H9 (cell line): ENCODE data around the gene TBC1D1. TPM values are rescaled to one million over a fixed set of nuclear protein-coding genes. Genes with fewer than 3 reads are reported as not detected.

Experiments used
- DNase-seq: peaks from one replicate; pipeline ENCODE4 v3.0.0-alpha.2; 2017
- H2AFZ ChIP-seq: one replicate; pipeline ENCODE4 v1.6.1; 2013; ENCODE audit warnings: mild to moderate bottlenecking, low read length, control low read depth, moderate library complexity
- H2AK5ac ChIP-seq: 2 replicates; pipeline ENCODE4 v1.6.1; 2013; ENCODE audit warnings: low read length, control low read depth, mixed read lengths; ENCODE audit not compliant: insufficient read length
- H2BK120ac ChIP-seq: one replicate; pipeline ENCODE4 v1.6.1; 2013; ENCODE audit warnings: low read depth, mild to moderate bottlenecking, low read length, control low read depth, inconsistent platforms; ENCODE audit not compliant: poor library complexity, severe bottlenecking
- H2BK12ac ChIP-seq: 2 replicates; pipeline ENCODE4 v1.6.1; 2013; ENCODE audit warnings: low read length, control low read depth, mixed read lengths, low read depth; ENCODE audit not compliant: insufficient read length
- H2BK15ac ChIP-seq: 2 replicates; pipeline ENCODE4 v1.6.1; 2013; ENCODE audit warnings: low read depth, low read length, control low read depth
- H2BK20ac ChIP-seq: one replicate; pipeline ENCODE4 v1.6.1; 2013; ENCODE audit warnings: low read depth, mild to moderate bottlenecking, low read length, control low read depth, inconsistent platforms; ENCODE audit not compliant: poor library complexity, severe bottlenecking
- H2BK5ac ChIP-seq: 2 replicates; pipeline ENCODE4 v1.6.1; 2013; ENCODE audit warnings: low read length, control low read depth, mixed read lengths; ENCODE audit not compliant: insufficient read length
- H3K14ac ChIP-seq: 2 replicates; pipeline ENCODE4 v1.6.1; 2013; ENCODE audit warnings: low read length, control low read depth; ENCODE audit not compliant: insufficient read depth
- H3K18ac ChIP-seq: 2 replicates; pipeline ENCODE4 v1.6.1; 2013; ENCODE audit warnings: low read depth, mild to moderate bottlenecking, mixed read lengths, low read length, control low read depth; ENCODE audit not compliant: insufficient read length
- H3K23ac ChIP-seq: 2 replicates; pipeline ENCODE4 v1.6.1; 2013; ENCODE audit warnings: low read length, control low read depth, mixed read lengths, low read depth; ENCODE audit not compliant: insufficient read length
- H3K23me2 ChIP-seq: 2 replicates; pipeline ENCODE4 v1.6.1; 2013; ENCODE audit warnings: low read depth, mild to moderate bottlenecking, mixed read lengths, low read length, control low read depth; ENCODE audit not compliant: insufficient read length, poor library complexity, severe bottlenecking
- H3K27ac ChIP-seq: 2 replicates; pipeline ENCODE4 v1.5.1; 2013; ENCODE audit warnings: low read length, control low read depth, mixed read lengths, low read depth; ENCODE audit not compliant: insufficient read length
- H3K27me3 ChIP-seq: 2 replicates; pipeline ENCODE4 v1.6.1; 2013; ENCODE audit warnings: low read length, control low read depth, inconsistent platforms; ENCODE audit not compliant: insufficient read depth
- H3K4ac ChIP-seq: 2 replicates; pipeline ENCODE4 v1.6.1; 2013; ENCODE audit warnings: low read depth, mild to moderate bottlenecking, control low read depth, inconsistent platforms, low read length, moderate library complexity
- H3K4me1 ChIP-seq: 2 replicates; pipeline ENCODE4 v1.6.1; 2013; ENCODE audit warnings: low read length, control low read depth, inconsistent platforms; ENCODE audit not compliant: insufficient read depth
- H3K4me2 ChIP-seq: 2 replicates; pipeline ENCODE4 v1.6.1; 2013; ENCODE audit warnings: low read length, control low read depth, mixed read lengths; ENCODE audit not compliant: insufficient read length, insufficient read depth
- H3K56ac ChIP-seq: 2 replicates; pipeline ENCODE4 v1.6.1; 2013; ENCODE audit warnings: low read depth, mild to moderate bottlenecking, mixed read lengths, low read length, control low read depth; ENCODE audit not compliant: insufficient read length
- H3K79me1 ChIP-seq: 2 replicates; pipeline ENCODE4 v1.6.1; 2013; ENCODE audit warnings: low read depth, mild to moderate bottlenecking, moderate library complexity, low read length, control low read depth, inconsistent platforms; ENCODE audit not compliant: insufficient read depth, poor library complexity, severe bottlenecking
- H3K79me2 ChIP-seq: 2 replicates; pipeline ENCODE4 v1.6.1; 2013; ENCODE audit warnings: low read length, control low read depth, inconsistent platforms; ENCODE audit not compliant: insufficient read depth
- H3K9ac ChIP-seq: 2 replicates; pipeline ENCODE4 v1.6.1; 2013; ENCODE audit warnings: low read length, control low read depth, mixed read lengths; ENCODE audit not compliant: insufficient read length; ENCODE audit errors: extremely low read depth
- H3K9me3 ChIP-seq: one replicate; pipeline ENCODE4 v1.6.1; 2013; ENCODE audit warnings: low read depth, low read length, inconsistent platforms; ENCODE audit not compliant: control insufficient read depth
- H3T11ph ChIP-seq: one replicate; pipeline ENCODE4 v1.6.1; 2013; ENCODE audit warnings: mild to moderate bottlenecking, low read length, control low read depth, inconsistent platforms
- H4K20me1 ChIP-seq: one replicate; pipeline ENCODE4 v1.6.1; 2013; ENCODE audit not compliant: control insufficient read depth, insufficient read length, insufficient read depth
- H4K5ac ChIP-seq: 2 replicates; pipeline ENCODE4 v1.6.1; 2013; ENCODE audit warnings: low read depth, mild to moderate bottlenecking, mixed read lengths, low read length, control low read depth; ENCODE audit not compliant: insufficient read length
- H4K8ac ChIP-seq: replicated peaks from 2 replicates; pipeline ENCODE4 v1.6.1; 2013; ENCODE audit warnings: low read length, control low read depth, mixed read lengths, low read depth; ENCODE audit not compliant: insufficient read length
- H4K91ac ChIP-seq: 2 replicates; pipeline ENCODE4 v1.6.1; 2013; ENCODE audit warnings: low read depth, mild to moderate bottlenecking, moderate library complexity, mixed read lengths, low read length, control low read depth; ENCODE audit not compliant: insufficient read length
- H3K27ac Mint-ChIP-seq, 3 experiments: 2 replicates in 2 of 3; 3 replicates in 1 of 3; pipeline ENCODE4 v1.8.0; 2020 to 2021; ENCODE audit warnings: mixed read lengths in 3 of 3, mild to moderate bottlenecking in 1 of 3, moderate library complexity in 1 of 3
- H3K27me3 Mint-ChIP-seq: 2 replicates; pipeline ENCODE4 v1.8.0; 2021; ENCODE audit warnings: low read depth, mild to moderate bottlenecking, moderate library complexity, mixed read lengths
- H3K36me3 Mint-ChIP-seq, 3 experiments: 2 replicates in 2 of 3; 3 replicates in 1 of 3; pipeline ENCODE4 v1.8.0; 2020 to 2021; ENCODE audit warnings: low read depth in 3 of 3, mixed read lengths in 3 of 3; ENCODE audit not compliant: insufficient read depth in 1 of 3
- H3K4me1 Mint-ChIP-seq, 2 experiments: 2 replicates each; pipeline ENCODE4 v1.8.0; 2020; ENCODE audit warnings: mixed read lengths in 2 of 2
- H3K4me3 Mint-ChIP-seq, 2 experiments: 2 replicates in 1 of 2; 3 replicates in 1 of 2; pipeline ENCODE4 v1.8.0; 2020 to 2021; ENCODE audit warnings: mild to moderate bottlenecking in 2 of 2, mixed read lengths in 2 of 2, moderate library complexity in 1 of 2
- H3K9me3 Mint-ChIP-seq, 2 experiments: 2 replicates in 1 of 2; 3 replicates in 1 of 2; pipeline ENCODE4 v1.8.0; 2020; ENCODE audit warnings: mild to moderate bottlenecking in 2 of 2, mixed read lengths in 2 of 2, moderate library complexity in 1 of 2
- WGBS: extraction: QIAGEN DNeasy Blood & Tissue Kit; methylation state at CpG from one replicate; pipeline ENCODE4 v1.1.7; 2013; ENCODE audit warnings: missing lambda C conversion rate, low lambda C conversion rate, mixed read lengths; ENCODE audit not compliant: insufficient read length; ENCODE audit errors: extremely low coverage; 5-methylcytosine and 5-hydroxymethylcytosine counted together
- total RNA-seq: library from RNA; stranded (reverse); gene quantifications from 2 replicates; pipeline ENCODE4 v1.2.1, GENCODE V29; 2021
- TF ChIP-seq, protein P1 (sequence below): fragments of 200-600 bp; sonication (generic); conservative IDR thresholded peaks from 3 replicates; pipeline ENCODE4 v1.8.0; 2021; ENCODE audit warnings: antibody characterized with exemption, mild to moderate bottlenecking

TBC1D1 gene
- total RNA-seq, 1 experiment from 2014 or later = 109 TPM

DNA sequence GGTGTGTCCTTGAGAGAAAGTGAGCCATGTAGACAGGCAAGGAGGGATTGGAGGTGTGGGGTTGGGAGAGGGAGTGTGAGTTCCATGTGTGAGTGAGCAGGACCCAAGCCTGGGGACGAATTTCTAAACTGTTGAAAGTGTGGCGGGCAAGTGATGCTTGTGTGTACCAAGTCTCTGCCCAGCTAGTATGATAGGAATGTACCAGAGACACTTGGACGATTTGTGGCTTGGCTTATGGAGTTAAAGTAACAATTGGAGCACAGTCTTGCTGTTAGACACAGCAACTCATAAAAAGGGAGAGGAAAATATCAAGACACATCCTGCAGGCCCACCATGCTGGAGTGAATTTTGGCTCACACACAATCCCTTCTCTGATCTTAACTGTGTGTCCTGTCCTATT, 77.9 kb downstream of the TBC1D1 start:
- H2BK120ac ChIP-seq = no peak overlapping the region
- no peaks in the 10 kb centered on the region for H3K79me2 ChIP-seq
- no peak overlapping the region for H2BK12ac ChIP-seq
- no peaks in the 10 kb centered on the region for H3K27me3 ChIP-seq
- Mint-ChIP-seq H3K27me3 (no peaks in the 10 kb centered on the region; the same call in 1 of the 2 replicates), H3K4me3 (no peak overlapping the region), H3K27ac (no peak overlapping the region), H3K9me3 (peaks cover 12 to 16% of the 10 kb centered on the region in 2 experiments; a peak in 4 of 5 replicates), H3K4me1 (peaks cover 5 to 6% of the 10 kb centered on the region in 2 experiments), H3K36me3 (peaks cover 0 to 16% (median 0%) of the 10 kb centered on the region in 3 experiments; a peak in 4 of 7 replicates)
- no peak overlapping the region for H2BK20ac ChIP-seq
- H4K91ac ChIP-seq = no peak overlapping the region
- no peak overlapping the region for H4K8ac ChIP-seq
- H3K9ac ChIP-seq = no peak overlapping the region
- no peaks in the 10 kb centered on the region for H4K20me1 ChIP-seq
- H3K4me2 ChIP-seq = no peak overlapping the region
- H3K9me3 ChIP-seq = no peaks in the 10 kb centered on the region
- H4K5ac ChIP-seq = no peak overlapping the region
- H3K23me2 ChIP-seq = no peaks in the 10 kb centered on the region
- no peaks in the 10 kb centered on the region for H3K79me1 ChIP-seq
- no peak overlapping the region for H2AFZ ChIP-seq
- no peak for DNase-seq
- H3K18ac ChIP-seq = no peak overlapping the region
- no peak overlapping the region for H3K23ac ChIP-seq
- H3K56ac ChIP-seq = no peak overlapping the region
- no CpG with 5 or more reads among the region's 3 CpGs for WGBS
- H3T11ph ChIP-seq = no peak overlapping the region
- H3K4ac ChIP-seq = no peak overlapping the region
- TF ChIP-seq, protein P1, sequence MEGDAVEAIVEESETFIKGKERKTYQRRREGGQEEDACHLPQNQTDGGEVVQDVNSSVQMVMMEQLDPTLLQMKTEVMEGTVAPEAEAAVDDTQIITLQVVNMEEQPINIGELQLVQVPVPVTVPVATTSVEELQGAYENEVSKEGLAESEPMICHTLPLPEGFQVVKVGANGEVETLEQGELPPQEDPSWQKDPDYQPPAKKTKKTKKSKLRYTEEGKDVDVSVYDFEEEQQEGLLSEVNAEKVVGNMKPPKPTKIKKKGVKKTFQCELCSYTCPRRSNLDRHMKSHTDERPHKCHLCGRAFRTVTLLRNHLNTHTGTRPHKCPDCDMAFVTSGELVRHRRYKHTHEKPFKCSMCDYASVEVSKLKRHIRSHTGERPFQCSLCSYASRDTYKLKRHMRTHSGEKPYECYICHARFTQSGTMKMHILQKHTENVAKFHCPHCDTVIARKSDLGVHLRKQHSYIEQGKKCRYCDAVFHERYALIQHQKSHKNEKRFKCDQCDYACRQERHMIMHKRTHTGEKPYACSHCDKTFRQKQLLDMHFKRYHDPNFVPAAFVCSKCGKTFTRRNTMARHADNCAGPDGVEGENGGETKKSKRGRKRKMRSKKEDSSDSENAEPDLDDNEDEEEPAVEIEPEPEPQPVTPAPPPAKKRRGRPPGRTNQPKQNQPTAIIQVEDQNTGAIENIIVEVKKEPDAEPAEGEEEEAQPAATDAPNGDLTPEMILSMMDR = no peak
- no peak overlapping the region for H3K27ac ChIP-seq
- no peak overlapping the region for H2BK15ac ChIP-seq
- no peaks in the 10 kb centered on the region for H3K4me1 ChIP-seq
- no peak overlapping the region for H2AK5ac ChIP-seq
- H3K14ac ChIP-seq = no peak overlapping the region
- H2BK5ac ChIP-seq = no peak overlapping the region
